Neural progenitor cell (in vitro differentiated cells): ENCODE data around the gene RIBC1. TPM values are rescaled to one million over a fixed set of nuclear protein-coding genes. Genes with fewer than 3 reads are reported as not detected.

ENCODE experiments used
- DNase-seq: peaks from one replicate; pipeline ENCODE4 v3.0.0-alpha.2; 2016; ENCODE audit warnings: low spot score
- H2AFZ ChIP-seq: fragments of 200-600 bp; sonication (generic); replicated peaks from 2 replicates; pipeline ENCODE4 v1.6.1; 2016; ENCODE audit warnings: antibody characterized with exemption
- H3F3A ChIP-seq: fragments of 200-600 bp; sonication (generic); 2 replicates; pipeline ENCODE4 v1.6.1; 2016; ENCODE audit warnings: antibody characterized with exemption, low read depth
- H3K27ac ChIP-seq: fragments of 200-600 bp; sonication (generic); 2 replicates; pipeline ENCODE4 v1.5.1; 2016; ENCODE audit warnings: mild to moderate bottlenecking
- H3K27me3 ChIP-seq: fragments of 200-600 bp; sonication (generic); 2 replicates; pipeline ENCODE4 v1.6.1; 2016; ENCODE audit warnings: mild to moderate bottlenecking, moderate library complexity
- H3K36me3 ChIP-seq: fragments of 200-600 bp; sonication (generic); 2 replicates; pipeline ENCODE4 v1.5.1; 2016
- H3K4me1 ChIP-seq: fragments of 200-600 bp; sonication (generic); 2 replicates; pipeline ENCODE4 v1.6.1; 2016; ENCODE audit warnings: mixed run types
- H3K4me2 ChIP-seq: fragments of 200-600 bp; sonication (generic); 2 replicates; pipeline ENCODE4 v1.6.1; 2016
- H3K4me3 ChIP-seq: fragments of 200-600 bp; sonication (generic); 2 replicates; pipeline ENCODE4 v1.5.1; 2016
- H3K79me2 ChIP-seq: fragments of 200-600 bp; sonication (generic); 2 replicates; pipeline ENCODE4 v1.6.1; 2016; ENCODE audit warnings: low read depth
- H3K9ac ChIP-seq: fragments of 200-600 bp; sonication (generic); 2 replicates; pipeline ENCODE4 v1.6.1; 2016
- H3K9me3 ChIP-seq: fragments of 200-600 bp; sonication (generic); 2 replicates; pipeline ENCODE4 v1.5.1; 2016; ENCODE audit warnings: low read depth
- H4K20me1 ChIP-seq: fragments of 200-600 bp; sonication (generic); 2 replicates; pipeline ENCODE4 v1.6.1; 2016; ENCODE audit warnings: low read depth
- H3K27ac Mint-ChIP-seq: 3 replicates; pipeline ENCODE4 v1.8.0; 2021; ENCODE audit warnings: mixed read lengths
- H3K27me3 Mint-ChIP-seq: 2 replicates; pipeline ENCODE4 v1.8.0; 2022; ENCODE audit warnings: low read depth, mild to moderate bottlenecking, inconsistent platforms, moderate library complexity, mixed read lengths; ENCODE audit not compliant: insufficient read depth
- H3K36me3 Mint-ChIP-seq: 3 replicates; pipeline ENCODE4 v1.8.0; 2021; ENCODE audit warnings: mixed read lengths
- H3K4me1 Mint-ChIP-seq: 3 replicates; pipeline ENCODE4 v1.8.0; 2021; ENCODE audit warnings: mixed read lengths
- H3K4me3 Mint-ChIP-seq: 3 replicates; pipeline ENCODE4 v1.8.0; 2021; ENCODE audit warnings: mild to moderate bottlenecking, moderate library complexity, mixed read lengths
- H3K9me3 Mint-ChIP-seq: 3 replicates; pipeline ENCODE4 v1.8.0; 2020; ENCODE audit warnings: mixed read lengths
- EZH2 ChIP-seq: fragments of 200-600 bp; sonication (generic); IDR thresholded peaks from 2 replicates; pipeline ENCODE4 v1.6.1; 2017; ENCODE audit warnings: antibody characterized with exemption, mild to moderate bottlenecking, moderate library complexity
- EZH2phosphoT487 ChIP-seq: fragments of 200-600 bp; sonication (generic); IDR thresholded peaks from 2 replicates; pipeline ENCODE4 v1.6.1; 2017; ENCODE audit warnings: antibody characterized with exemption
- total RNA-seq: library from RNA; depleted of rRNA; stranded (reverse); fragments of >200 nt; gene quantifications from 2 replicates; pipeline ENCODE4 v1.2.3, GENCODE V29; 2015; ENCODE audit warnings: low replicate concordance
- TF ChIP-seq, protein P1 (sequence below): fragments of 200-600 bp; sonication (generic); IDR thresholded peaks from 2 replicates; pipeline ENCODE4 v1.5.1; 2017; ENCODE audit warnings: antibody characterized with exemption, mild to moderate bottlenecking

RIBC1 gene
- total RNA-seq, 1 donor from 2014 or later: 0.62 TPM

DNA sequence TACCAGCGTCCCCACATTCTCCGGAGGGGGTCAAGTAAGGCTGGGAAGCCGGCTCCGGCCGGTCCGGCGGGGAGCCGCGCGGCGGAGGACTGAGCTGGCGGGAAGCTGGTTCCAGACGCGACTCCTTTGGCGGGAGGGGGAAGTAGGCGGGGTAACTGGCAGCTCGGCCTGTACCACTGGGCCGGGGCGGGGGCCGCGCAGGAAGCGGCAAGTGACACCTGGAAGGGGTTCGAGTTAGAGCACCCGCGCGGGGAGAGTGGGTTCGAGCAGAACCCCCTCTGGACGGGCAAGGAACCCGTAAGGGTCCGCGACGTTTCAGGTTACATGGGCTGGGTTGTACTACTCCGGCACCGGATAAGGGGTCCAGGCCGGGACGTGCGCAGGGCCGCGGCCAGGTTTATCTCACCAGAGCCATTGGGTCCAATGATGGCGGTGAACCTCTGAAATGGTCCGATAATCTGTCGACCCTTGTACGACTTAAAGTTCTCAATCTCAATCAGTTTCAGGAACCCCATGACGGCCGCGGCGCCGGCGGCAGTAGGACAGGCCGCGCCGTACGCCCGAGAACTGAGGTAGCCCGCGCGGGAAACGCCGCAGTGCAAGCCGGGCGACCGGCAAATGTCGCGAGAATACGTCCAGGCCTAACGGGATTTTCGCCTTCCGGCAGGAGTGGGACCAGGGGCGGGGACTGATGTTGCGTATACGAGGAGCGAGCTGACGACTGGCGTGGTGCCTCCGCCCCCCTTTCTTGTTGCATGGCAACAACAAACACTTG, 400 bp upstream of the RIBC1 start, which contains the start of gene SMC1A:
Gene SMC1A (minus strand): TSS at position 569 of the 775 bp plus-strand sequence. CDS start 54 bp downstream, at position 515.
- peak; percentile 98 for DNase-seq
- Histone ChIP-seq H3K4me2 (peak within 1 kb of the TSS; percentile 85), H3K27me3 (no peaks in the 10 kb centered on the region), H3K79me2 (peaks cover 47% of the 10 kb centered on the region), H3K4me1 (peaks cover 4% of the 10 kb centered on the region), H2AFZ (peak within 1 kb of the TSS; percentile 39), H3F3A (peaks cover 14% of the 10 kb centered on the region), H3K9ac (peak within 1 kb of the TSS; percentile 92), H3K27ac (peak within 1 kb of the TSS; percentile 95), H3K4me3 (peak within 1 kb of the TSS; percentile 69), H3K9me3 (no peaks in the 10 kb centered on the region), H4K20me1 (peaks cover 19% of the 10 kb centered on the region), H3K36me3 (no peaks in the 10 kb centered on the region)
- peak within 1 kb of the TSS; percentile 100 for H3K27ac Mint-ChIP-seq
- TF ChIP-seq EZH2 (no peak), EZH2phosphoT487 (no peak)
- TF ChIP-seq, protein P1, sequence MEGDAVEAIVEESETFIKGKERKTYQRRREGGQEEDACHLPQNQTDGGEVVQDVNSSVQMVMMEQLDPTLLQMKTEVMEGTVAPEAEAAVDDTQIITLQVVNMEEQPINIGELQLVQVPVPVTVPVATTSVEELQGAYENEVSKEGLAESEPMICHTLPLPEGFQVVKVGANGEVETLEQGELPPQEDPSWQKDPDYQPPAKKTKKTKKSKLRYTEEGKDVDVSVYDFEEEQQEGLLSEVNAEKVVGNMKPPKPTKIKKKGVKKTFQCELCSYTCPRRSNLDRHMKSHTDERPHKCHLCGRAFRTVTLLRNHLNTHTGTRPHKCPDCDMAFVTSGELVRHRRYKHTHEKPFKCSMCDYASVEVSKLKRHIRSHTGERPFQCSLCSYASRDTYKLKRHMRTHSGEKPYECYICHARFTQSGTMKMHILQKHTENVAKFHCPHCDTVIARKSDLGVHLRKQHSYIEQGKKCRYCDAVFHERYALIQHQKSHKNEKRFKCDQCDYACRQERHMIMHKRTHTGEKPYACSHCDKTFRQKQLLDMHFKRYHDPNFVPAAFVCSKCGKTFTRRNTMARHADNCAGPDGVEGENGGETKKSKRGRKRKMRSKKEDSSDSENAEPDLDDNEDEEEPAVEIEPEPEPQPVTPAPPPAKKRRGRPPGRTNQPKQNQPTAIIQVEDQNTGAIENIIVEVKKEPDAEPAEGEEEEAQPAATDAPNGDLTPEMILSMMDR: no peak
- H3K9me3 Mint-ChIP-seq: peaks cover 5% of the 10 kb centered on the region
- H3K4me3 Mint-ChIP-seq: peak within 1 kb of the TSS; percentile 97
- no peaks in the 10 kb centered on the region for H3K36me3 Mint-ChIP-seq
- H3K4me1 Mint-ChIP-seq: peaks cover 15% of the 10 kb centered on the region
- peaks cover 5% of the 10 kb centered on the region for H3K27me3 Mint-ChIP-seq

DNA sequence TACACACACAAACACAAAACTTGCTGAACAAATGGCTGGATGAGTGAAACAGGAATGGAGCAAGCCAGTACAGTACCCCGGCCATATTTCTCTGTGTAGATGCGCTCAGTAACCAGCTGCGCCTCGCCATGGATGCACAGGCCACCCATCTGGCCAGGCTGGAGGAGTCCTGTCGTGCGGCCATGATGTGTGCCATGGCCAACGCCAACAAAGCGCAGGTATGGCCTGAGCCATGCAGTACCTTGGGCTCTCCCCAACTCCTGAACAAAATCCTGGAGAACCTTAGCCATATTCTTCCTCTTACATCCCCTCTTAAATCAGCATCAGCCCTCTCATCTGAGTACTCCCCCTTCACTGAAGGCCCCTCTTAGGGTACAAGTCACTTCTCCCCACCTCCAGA, 7.1 kb downstream of the RIBC1 start:
- no peak for DNase-seq
- Mint-ChIP-seq H3K9me3 (peaks cover 16% of the 10 kb centered on the region), H3K4me1 (peaks cover 2% of the 10 kb centered on the region), H3K27me3 (peaks cover 7% of the 10 kb centered on the region), H3K27ac (no peak overlapping the region), H3K36me3 (peaks cover 3% of the 10 kb centered on the region), H3K4me3 (no peak overlapping the region)
- H3K4me3 ChIP-seq: no peak overlapping the region
- no peak overlapping the region for H2AFZ ChIP-seq
- no peak overlapping the region for H3K9ac ChIP-seq
- H3F3A ChIP-seq: no peaks in the 10 kb centered on the region
- no peaks in the 10 kb centered on the region for H3K9me3 ChIP-seq
- H3K27ac ChIP-seq: no peak overlapping the region
- no peaks in the 10 kb centered on the region for H3K36me3 ChIP-seq
- TF ChIP-seq EZH2: no peak
- TF ChIP-seq EZH2phosphoT487: no peak
- TF ChIP-seq, protein P1: no peak
- peaks cover 9% of the 10 kb centered on the region for H3K79me2 ChIP-seq
- H4K20me1 ChIP-seq: no peaks in the 10 kb centered on the region
- no peaks in the 10 kb centered on the region for H3K4me1 ChIP-seq
- H3K4me2 ChIP-seq: no peak overlapping the region
- no peaks in the 10 kb centered on the region for H3K27me3 ChIP-seq

DNA sequence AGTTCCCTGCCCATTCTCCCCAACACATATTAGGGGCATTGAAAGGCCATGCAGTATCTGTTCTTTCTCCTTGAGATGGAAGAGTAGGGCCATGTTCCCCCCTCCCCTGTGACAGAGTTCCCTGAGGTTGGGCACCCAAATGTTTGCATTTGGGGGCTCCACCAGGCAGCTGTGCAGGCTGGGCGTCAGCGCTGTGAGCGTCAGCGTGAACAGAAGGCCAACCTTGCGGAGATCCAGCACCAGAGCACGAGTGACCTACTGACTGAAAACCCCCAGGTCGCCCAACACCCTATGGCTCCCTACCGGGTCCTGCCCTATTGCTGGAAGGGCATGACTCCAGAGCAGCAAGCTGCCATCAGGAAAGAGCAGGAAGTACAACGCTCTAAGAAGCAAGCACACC, 7.6 kb downstream of the RIBC1 start:
- Mint-ChIP-seq H3K27ac (no peak overlapping the region), H3K9me3 (peaks cover 16% of the 10 kb centered on the region), H3K4me1 (peaks cover 2% of the 10 kb centered on the region)

More for the DNA sequence above, 7.6 kb downstream of the RIBC1 start:
- no peak for DNase-seq
- Histone ChIP-seq H3K27ac (no peak overlapping the region), H3F3A (no peaks in the 10 kb centered on the region), H3K4me2 (no peak overlapping the region), H4K20me1 (no peaks in the 10 kb centered on the region), H3K4me3 (no peak overlapping the region), H3K27me3 (no peaks in the 10 kb centered on the region), H2AFZ (no peak overlapping the region), H3K9me3 (no peaks in the 10 kb centered on the region), H3K9ac (no peak overlapping the region), H3K4me1 (no peaks in the 10 kb centered on the region), H3K79me2 (peaks cover 9% of the 10 kb centered on the region), H3K36me3 (no peaks in the 10 kb centered on the region)
- peaks cover 3% of the 10 kb centered on the region for H3K36me3 Mint-ChIP-seq
- no peak overlapping the region for H3K4me3 Mint-ChIP-seq
- TF ChIP-seq EZH2phosphoT487 (no peak), EZH2 (no peak)
- TF ChIP-seq, protein P1: no peak
- peaks cover 6% of the 10 kb centered on the region for H3K27me3 Mint-ChIP-seq
